Calu3 (cell line): ENCODE results near the gene JAG1. TPM values are rescaled to one million over a fixed set of nuclear protein-coding genes. Genes with fewer than 3 reads are reported as not detected.

Experiments used
- BruUV-seq: library from RNA; stranded (reverse); fragments of 400-500 nt; replicated peaks from 2 replicates; lab custom pipeline; 2021; lab: Mats Ljungman, UMichigan
- CTCF ChIA-PET: fragments of 300-600 bp; sonication (Branson Sonifier 250); formaldehyde crosslinking; loops from one replicate; lab custom pipeline; 2022; ENCODE audit warnings: antibody characterized with exemption; lab: Charles Lee
- DNase-seq: peaks from one replicate; pipeline ENCODE4 v3.0.0; 2022
- H3K27ac Mint-ChIP-seq: one replicate; pipeline ENCODE4 v1.8.0; 2022; ENCODE audit warnings: mixed read lengths; ENCODE audit not compliant: unreplicated experiment
- H3K27me3 Mint-ChIP-seq: one replicate; pipeline ENCODE4 v1.8.0; 2022; ENCODE audit warnings: mixed read lengths; ENCODE audit not compliant: unreplicated experiment
- H3K36me3 Mint-ChIP-seq: one replicate; pipeline ENCODE4 v1.8.0; 2022; ENCODE audit warnings: mild to moderate bottlenecking, moderate library complexity, mixed read lengths; ENCODE audit not compliant: insufficient read depth, unreplicated experiment
- H3K4me1 Mint-ChIP-seq: one replicate; pipeline ENCODE4 v1.8.0; 2022; ENCODE audit warnings: mild to moderate bottlenecking, low read depth, mixed read lengths; ENCODE audit not compliant: unreplicated experiment
- H3K4me3 Mint-ChIP-seq: one replicate; pipeline ENCODE4 v1.8.0; 2022; ENCODE audit warnings: mild to moderate bottlenecking, low read depth, moderate library complexity, mixed read lengths; ENCODE audit not compliant: unreplicated experiment
- H3K9me3 Mint-ChIP-seq: one replicate; pipeline ENCODE4 v1.8.0; 2022; ENCODE audit warnings: low read depth, mixed read lengths; ENCODE audit not compliant: unreplicated experiment
- CTCF ChIP-seq: fragments of 200-600 bp; IDR thresholded peaks from one replicate; pipeline ENCODE4 v1.8.0; 2022; ENCODE audit warnings: antibody characterized with exemption; ENCODE audit not compliant: unreplicated experiment
- intact Hi-C: fragments of 100-400 bp; cut with micrococcal nuclease; formaldehyde crosslinking; loops from one replicate; pipeline ENCODE4 v1.10.0; 2022; ENCODE audit not compliant: unreplicated experiment
- total RNA-seq: library from RNA; stranded (reverse); gene quantifications from 2 replicates; pipeline ENCODE4 v1.2.3, GENCODE V29; 2022

The JAG1 gene
- total RNA-seq, 1 experiment from 2014 or later = 245 TPM

DNA sequence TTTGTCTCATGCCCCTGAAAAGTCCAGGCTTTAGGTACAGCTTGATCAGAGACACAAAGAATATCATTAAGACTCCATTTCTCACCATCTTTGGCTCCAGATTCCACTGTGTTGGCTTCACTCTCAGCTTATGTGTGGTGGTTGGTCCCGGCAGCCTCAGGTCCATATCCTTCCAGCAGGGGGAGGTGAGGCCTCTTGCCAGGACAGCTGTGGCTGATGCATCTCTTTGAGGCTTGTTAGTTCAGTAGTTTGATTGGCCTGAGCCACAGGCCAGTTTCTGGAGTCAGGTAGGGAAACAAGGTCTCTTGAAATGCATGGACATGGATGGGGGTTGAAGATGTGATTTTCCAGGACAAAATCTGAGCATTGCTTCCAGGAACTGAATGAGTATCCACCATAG, 62.4 kb downstream of the JAG1 start:
- no peaks in the 10 kb centered on the region for H3K36me3 Mint-ChIP-seq
- no peaks in the 10 kb centered on the region for H3K4me1 Mint-ChIP-seq
- H3K27me3 Mint-ChIP-seq = no peaks in the 10 kb centered on the region
- intact Hi-C loops = no loop called here
- BruUV-seq = no TSS peak
- no peaks in the 10 kb centered on the region for H3K9me3 Mint-ChIP-seq
- no peak for TF ChIP-seq CTCF
- no peak overlapping the region for H3K27ac Mint-ChIP-seq
- no peak overlapping the region for H3K4me3 Mint-ChIP-seq
- DNase-seq = peak; percentile 14
- CTCF ChIA-PET = no interaction called here

DNA sequence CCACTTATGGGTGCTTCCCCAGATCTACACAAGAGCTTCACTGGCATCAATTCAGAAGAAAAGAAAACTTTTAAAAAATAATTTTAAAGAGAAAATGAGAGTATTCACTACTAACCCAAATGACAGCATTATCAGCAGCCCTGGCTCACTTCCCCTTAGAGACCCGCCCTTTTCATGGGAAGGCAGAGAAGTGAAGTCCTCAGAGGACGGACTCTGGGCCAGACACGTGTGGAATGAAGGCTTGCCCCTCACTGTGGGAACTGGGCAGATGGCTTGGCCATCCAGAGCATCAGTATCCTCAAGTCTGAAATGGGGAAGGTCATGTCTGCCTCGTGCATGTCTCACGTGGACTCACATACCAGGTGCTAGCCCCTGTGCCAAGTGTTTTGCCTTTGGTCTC, 63.5 kb downstream of the JAG1 start:
- Mint-ChIP-seq H3K4me1 (no peaks in the 10 kb centered on the region), H3K27me3 (no peaks in the 10 kb centered on the region), H3K36me3 (no peaks in the 10 kb centered on the region), H3K27ac (no peak overlapping the region), H3K4me3 (no peak overlapping the region), H3K9me3 (no peaks in the 10 kb centered on the region)
- no TSS peak for BruUV-seq
- no peak for TF ChIP-seq CTCF
- CTCF ChIA-PET = no interaction called here
- DNase-seq = no peak
- intact Hi-C loops = no loop called here

DNA sequence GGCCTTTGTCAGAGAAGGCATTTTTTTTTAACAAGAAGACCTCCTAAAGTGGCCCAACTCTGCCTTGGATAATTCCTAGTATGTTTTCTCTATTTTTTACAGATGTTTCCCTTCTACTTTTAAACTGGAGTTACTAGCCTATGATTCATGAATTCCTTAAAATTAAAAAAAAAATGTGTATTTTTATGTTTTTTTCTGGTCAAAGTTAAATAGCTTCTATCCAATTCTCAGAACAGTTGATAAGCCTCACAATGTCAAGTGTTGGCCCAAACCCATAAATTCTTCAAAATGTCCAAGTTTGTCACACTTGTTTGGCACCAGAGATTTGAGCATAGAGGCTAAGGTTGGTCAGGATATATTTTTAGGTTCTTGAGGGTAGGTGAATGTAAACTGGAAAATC, 64.0 kb downstream of the JAG1 start:
- intact Hi-C loops = no loop called here
- no peak for TF ChIP-seq CTCF
- H3K36me3 Mint-ChIP-seq = no peaks in the 10 kb centered on the region
- no peaks in the 10 kb centered on the region for H3K27me3 Mint-ChIP-seq
- no peaks in the 10 kb centered on the region for H3K4me1 Mint-ChIP-seq
- CTCF ChIA-PET = no interaction called here
- DNase-seq = no peak
- H3K9me3 Mint-ChIP-seq = no peaks in the 10 kb centered on the region
- H3K4me3 Mint-ChIP-seq = no peak overlapping the region
- H3K27ac Mint-ChIP-seq = no peak overlapping the region
- no TSS peak for BruUV-seq

DNA sequence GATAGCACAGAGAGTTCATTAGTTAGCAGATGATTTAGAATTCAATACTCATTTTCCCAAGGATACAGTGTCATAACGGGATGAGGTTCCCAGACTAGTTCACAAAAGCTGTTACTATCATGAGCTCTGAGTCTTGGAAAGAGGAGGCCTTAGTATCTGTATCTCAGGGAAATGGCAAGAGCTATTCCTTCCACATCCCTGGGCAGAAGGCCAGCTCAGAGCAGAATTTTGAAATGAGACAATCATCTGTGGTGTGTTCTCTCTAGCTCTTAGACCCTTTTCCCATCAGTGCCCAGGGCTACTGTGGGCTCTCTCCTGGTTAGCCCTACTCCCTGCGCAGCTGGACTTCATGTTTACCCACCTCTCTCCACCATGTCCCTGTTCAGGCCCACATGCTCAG, 64.5 kb downstream of the JAG1 start:
- H3K9me3 Mint-ChIP-seq = no peaks in the 10 kb centered on the region
- CTCF ChIA-PET = no interaction called here
- no TSS peak for BruUV-seq
- H3K27me3 Mint-ChIP-seq = no peaks in the 10 kb centered on the region
- H3K27ac Mint-ChIP-seq = no peak overlapping the region
- no peak for TF ChIP-seq CTCF
- no peaks in the 10 kb centered on the region for H3K36me3 Mint-ChIP-seq
- no peak for DNase-seq
- H3K4me1 Mint-ChIP-seq = peaks cover 2% of the 10 kb centered on the region
- intact Hi-C loops = no loop called here
- no peak overlapping the region for H3K4me3 Mint-ChIP-seq
